Endothelial cell of umbilical vein (primary cell): ENCODE data around the gene DPH7.
"Not testable (repeated sequence)": the region's sequence is repeated elsewhere in the genome, so short reads cannot be mapped to it uniquely, and the experiment has no call there.

Experiments
- EZH2 ChIP-seq: IDR thresholded peaks from 2 replicates; pipeline ENCODE4 v1.6.1; 2012; ENCODE audit warnings: borderline replicate concordance, low read depth, mild to moderate bottlenecking, moderate library complexity, low read length, inconsistent platforms; ENCODE audit not compliant: severe bottlenecking
- JUN ChIP-seq: IDR thresholded peaks from 2 replicates; pipeline ENCODE4 v1.6.1; 2011; ENCODE audit warnings: borderline replicate concordance, low read depth; ENCODE audit not compliant: insufficient read length, insufficient read depth
- TF ChIP-seq, protein P1 (sequence below): IDR thresholded peaks from 2 replicates; pipeline ENCODE4 v1.6.1; 2011; ENCODE audit not compliant: insufficient read depth, insufficient read length
- TF ChIP-seq, protein P2 (sequence below), 2 donors: IDR thresholded peaks; 1 replicate in 1 of 2; 2 replicates in 1 of 2; pipeline ENCODE4 v1.5.1; 2011; ENCODE audit warnings: low read length in 2 of 2, mild to moderate bottlenecking in 2 of 2, moderate library complexity in 2 of 2, control low read depth in 1 of 2, inconsistent platforms in 1 of 2, low read depth in 1 of 2; ENCODE audit not compliant: insufficient read depth in 1 of 2; ENCODE audit errors: extremely low read depth in 1 of 2

DNA sequence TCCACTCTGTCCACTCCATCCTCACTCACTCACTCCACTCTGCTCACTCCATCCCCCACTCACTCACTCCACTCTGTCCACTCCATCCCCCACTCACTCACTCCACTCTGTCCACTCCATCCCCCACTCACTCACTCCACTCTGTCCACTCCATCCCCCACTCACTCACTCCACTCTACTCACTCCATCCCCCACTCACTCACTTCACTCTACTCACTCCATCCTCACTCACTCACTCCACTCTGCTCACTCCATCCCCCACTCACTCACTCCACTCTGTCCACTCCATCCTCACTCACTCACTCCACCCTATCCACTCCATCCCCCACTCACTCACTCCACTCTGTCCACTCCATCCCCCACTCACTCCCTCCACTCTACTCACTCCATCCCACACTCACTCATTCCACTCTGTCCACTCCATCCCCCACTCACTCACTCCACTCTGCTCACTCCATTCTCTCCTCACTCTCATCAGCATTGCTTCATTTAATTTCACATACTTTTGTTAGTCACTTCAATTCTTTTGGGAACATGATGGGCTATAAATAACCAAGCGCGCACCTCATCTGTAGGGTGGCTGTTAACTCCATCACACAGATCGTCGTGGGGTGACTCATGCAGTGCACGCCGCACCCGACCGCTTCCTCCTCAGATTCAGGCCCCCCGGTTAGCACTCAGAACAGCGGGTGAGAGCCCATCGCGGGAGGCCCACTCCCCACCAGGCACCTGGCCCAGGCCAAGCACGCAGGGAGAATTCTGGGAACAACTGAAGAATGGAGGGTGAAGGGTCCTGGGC is 59.9 kb downstream of the DPH7 start:
- TF ChIP-seq, protein P1, sequence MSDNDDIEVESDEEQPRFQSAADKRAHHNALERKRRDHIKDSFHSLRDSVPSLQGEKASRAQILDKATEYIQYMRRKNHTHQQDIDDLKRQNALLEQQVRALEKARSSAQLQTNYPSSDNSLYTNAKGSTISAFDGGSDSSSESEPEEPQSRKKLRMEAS = not testable (repeated sequence)
- TF ChIP-seq, protein P2, sequence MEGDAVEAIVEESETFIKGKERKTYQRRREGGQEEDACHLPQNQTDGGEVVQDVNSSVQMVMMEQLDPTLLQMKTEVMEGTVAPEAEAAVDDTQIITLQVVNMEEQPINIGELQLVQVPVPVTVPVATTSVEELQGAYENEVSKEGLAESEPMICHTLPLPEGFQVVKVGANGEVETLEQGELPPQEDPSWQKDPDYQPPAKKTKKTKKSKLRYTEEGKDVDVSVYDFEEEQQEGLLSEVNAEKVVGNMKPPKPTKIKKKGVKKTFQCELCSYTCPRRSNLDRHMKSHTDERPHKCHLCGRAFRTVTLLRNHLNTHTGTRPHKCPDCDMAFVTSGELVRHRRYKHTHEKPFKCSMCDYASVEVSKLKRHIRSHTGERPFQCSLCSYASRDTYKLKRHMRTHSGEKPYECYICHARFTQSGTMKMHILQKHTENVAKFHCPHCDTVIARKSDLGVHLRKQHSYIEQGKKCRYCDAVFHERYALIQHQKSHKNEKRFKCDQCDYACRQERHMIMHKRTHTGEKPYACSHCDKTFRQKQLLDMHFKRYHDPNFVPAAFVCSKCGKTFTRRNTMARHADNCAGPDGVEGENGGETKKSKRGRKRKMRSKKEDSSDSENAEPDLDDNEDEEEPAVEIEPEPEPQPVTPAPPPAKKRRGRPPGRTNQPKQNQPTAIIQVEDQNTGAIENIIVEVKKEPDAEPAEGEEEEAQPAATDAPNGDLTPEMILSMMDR (IDR thresholded peaks at IDR 0.05; ENCODE audit: extremely low read depth in 1 of 2, insufficient read depth in 1 of 2, low read depth in 1 of 2, low read length in 2 of 2) = not testable (repeated sequence)
- TF ChIP-seq JUN, EZH2: not testable (repeated sequence)
